BJ (cell line): ENCODE data around the gene EDEM1. TPM values are rescaled to one million over a fixed set of nuclear protein-coding genes. Genes with fewer than 3 reads are reported as not detected.
"Not testable (repeated sequence)": the region's sequence is repeated elsewhere in the genome, so short reads cannot be mapped to it uniquely, and the experiment has no call there.

Experiments
- CTCF ChIA-PET: fragments of 350-600 bp; formaldehyde crosslinking; extraction: SDS; loops from one replicate; lab custom pipeline; 2021; ENCODE audit warnings: antibody characterized with exemption, inconsistent platforms; lab: Yijun Ruan, JAX
- POLR2A ChIA-PET: fragments of 300-600 bp; sonication (Branson Sonifier 250); formaldehyde crosslinking; extraction: SDS; loops from one replicate; lab custom pipeline; 2021; ENCODE audit warnings: antibody characterized with exemption; lab: Charles Lee
- DNase-seq: peaks from one replicate; pipeline ENCODE4 v3.0.0-alpha.2; 2011; ENCODE audit warnings: low read depth
- H3K27me3 ChIP-seq: 2 replicates; pipeline ENCODE4 v1.6.0; 2011; ENCODE audit warnings: low read length; ENCODE audit not compliant: control insufficient read depth, insufficient read depth
- H3K36me3 ChIP-seq: 2 replicates; pipeline ENCODE4 v1.5.1; 2011; ENCODE audit warnings: low read length; ENCODE audit not compliant: control insufficient read depth, insufficient read depth
- H3K4me3 ChIP-seq: 2 replicates; pipeline ENCODE4 v1.5.1; 2011; ENCODE audit warnings: low read depth, mild to moderate bottlenecking, control low read depth, low read length
- CTCF ChIP-seq: IDR thresholded peaks from 2 replicates; pipeline ENCODE4 v1.5.1; 2011; ENCODE audit warnings: low read depth, mild to moderate bottlenecking, control low read depth, inconsistent platforms, low read length, moderate library complexity; ENCODE audit not compliant: insufficient read depth
- polyA plus RNA-seq: library from polyadenylated mRNA; depleted of rRNA; stranded (reverse); fragments of >200 nt; gene quantifications from 2 replicates; pipeline ENCODE4 v1.2.3, GENCODE V29; 2011

EDEM1 gene
- polyA plus RNA-seq, 1 experiment, result 21.3 TPM

- no peak overlapping the region for H3K4me3 ChIP-seq
- no peaks in the 10 kb centered on the region for H3K27me3 ChIP-seq
- POLR2A ChIA-PET, result no interaction called here
- H3K36me3 ChIP-seq, result no peaks in the 10 kb centered on the region
- CTCF ChIA-PET, result no interaction called here
- no peak for TF ChIP-seq CTCF
- no peak for DNase-seq
Observed at GRCh38 chr3:5238545-5238944, 51.0 kb downstream of the EDEM1 start.

- DNase-seq, result no peak
- Histone ChIP-seq H3K4me3 (no peak overlapping the region), H3K27me3 (no peaks in the 10 kb centered on the region), H3K36me3 (no peaks in the 10 kb centered on the region)
- CTCF ChIA-PET, result no interaction called here
- no peak for TF ChIP-seq CTCF
- POLR2A ChIA-PET, result no interaction called here
Observed at GRCh38 chr3:5239602-5240001, 52.1 kb downstream of the EDEM1 start.

GRCh38 chr3:5240740-5241139, 53.2 kb downstream of the EDEM1 start:
- no peak for TF ChIP-seq CTCF
- ChIA-PET POLR2A (no interaction called here), CTCF (no interaction called here)
- no peak for DNase-seq
- Histone ChIP-seq H3K27me3 (no peaks in the 10 kb centered on the region), H3K36me3 (no peaks in the 10 kb centered on the region), H3K4me3 (no peak overlapping the region)

- H3K27me3 ChIP-seq, DNase-seq, H3K4me3 ChIP-seq, CTCF ChIA-PET, H3K36me3 ChIP-seq, POLR2A ChIA-PET: not testable (repeated sequence)
Observed at GRCh38 chr3:5242785-5243184, 55.3 kb downstream of the EDEM1 start.

GRCh38 chr3:5245927-5246326, 58.4 kb downstream of the EDEM1 start:
- POLR2A ChIA-PET, result no interaction called here
- no peaks in the 10 kb centered on the region for H3K27me3 ChIP-seq
- CTCF ChIA-PET, result interaction anchor here (0.6 to 1.2 kb wide), 2 partner anchors 10 to 25 kb away, joined by 3 read pairs; no protein-coding TSS in a partner anchor
- no peaks in the 10 kb centered on the region for H3K36me3 ChIP-seq
- H3K4me3 ChIP-seq, result no peak overlapping the region
- no peak for DNase-seq
- TF ChIP-seq CTCF, result no peak

- no peak for TF ChIP-seq CTCF
- H3K36me3 ChIP-seq, result no peaks in the 10 kb centered on the region
- DNase-seq, result no peak
- CTCF ChIA-PET, result interaction anchor here (0.6 kb wide), 1 partner anchor 314 kb away, joined by 4 read pairs; no protein-coding TSS in a partner anchor
- no peak overlapping the region for H3K4me3 ChIP-seq
- no peaks in the 10 kb centered on the region for H3K27me3 ChIP-seq
- POLR2A ChIA-PET, result no interaction called here
Observed at GRCh38 chr3:5248822-5249221, 61.3 kb downstream of the EDEM1 start.
